NCI-H146 treated with DMSO at 0.1 percent for 48 hours (cell line): ENCODE results near the gene KRTAP26-1.

Experiments
- DNase-seq: peaks from one replicate; lab custom pipeline; 2025; ENCODE audit not compliant: unreplicated experiment; lab: John Stamatoyannopoulos, UW

The KRTAP26-1 gene

GRCh38 chr21:30271611-30272010 lies 48.5 kb downstream of the KRTAP26-1 start:
- DNase-seq: no peak

- DNase-seq: no peak
These were observed 49.0 kb downstream of the KRTAP26-1 start for GRCh38 chr21:30271156-30271555.

- no peak for DNase-seq
These were observed 50.1 kb downstream of the KRTAP26-1 start for GRCh38 chr21:30269803-30270530.
